ENCODE results near the gene GRPEL2.

DNA sequence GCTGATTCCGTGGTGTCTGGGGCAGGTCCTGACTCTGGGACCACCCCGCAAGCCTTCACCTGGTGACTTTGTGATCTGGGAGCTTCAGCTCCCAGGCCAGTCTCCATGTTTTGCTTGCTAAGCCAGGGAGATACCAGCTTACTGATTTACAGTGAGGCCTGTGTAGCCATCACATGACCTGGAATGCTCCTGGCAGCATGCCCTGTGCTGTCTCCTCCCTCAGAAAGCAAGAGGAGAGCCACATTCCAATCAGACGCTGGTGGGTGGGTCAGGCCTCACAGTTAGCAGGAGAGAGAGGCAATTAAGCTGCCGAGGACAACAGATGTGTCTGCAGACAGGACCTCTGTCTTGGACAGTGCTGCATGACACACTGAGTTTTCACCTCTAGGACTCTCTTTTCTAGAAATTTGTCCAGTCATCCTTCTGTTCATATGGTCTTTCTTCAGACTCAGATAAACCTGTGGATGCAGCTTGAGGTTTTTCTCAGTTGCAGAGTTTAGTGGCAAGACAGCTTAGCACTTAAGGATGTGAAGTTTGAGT is 24.4 kb upstream of the GRPEL2 start:
- no peak for TF ChIP-seq POLR2A (IDR thresholded peaks at IDR 0.05)
- TF ChIP-seq, protein P1, sequence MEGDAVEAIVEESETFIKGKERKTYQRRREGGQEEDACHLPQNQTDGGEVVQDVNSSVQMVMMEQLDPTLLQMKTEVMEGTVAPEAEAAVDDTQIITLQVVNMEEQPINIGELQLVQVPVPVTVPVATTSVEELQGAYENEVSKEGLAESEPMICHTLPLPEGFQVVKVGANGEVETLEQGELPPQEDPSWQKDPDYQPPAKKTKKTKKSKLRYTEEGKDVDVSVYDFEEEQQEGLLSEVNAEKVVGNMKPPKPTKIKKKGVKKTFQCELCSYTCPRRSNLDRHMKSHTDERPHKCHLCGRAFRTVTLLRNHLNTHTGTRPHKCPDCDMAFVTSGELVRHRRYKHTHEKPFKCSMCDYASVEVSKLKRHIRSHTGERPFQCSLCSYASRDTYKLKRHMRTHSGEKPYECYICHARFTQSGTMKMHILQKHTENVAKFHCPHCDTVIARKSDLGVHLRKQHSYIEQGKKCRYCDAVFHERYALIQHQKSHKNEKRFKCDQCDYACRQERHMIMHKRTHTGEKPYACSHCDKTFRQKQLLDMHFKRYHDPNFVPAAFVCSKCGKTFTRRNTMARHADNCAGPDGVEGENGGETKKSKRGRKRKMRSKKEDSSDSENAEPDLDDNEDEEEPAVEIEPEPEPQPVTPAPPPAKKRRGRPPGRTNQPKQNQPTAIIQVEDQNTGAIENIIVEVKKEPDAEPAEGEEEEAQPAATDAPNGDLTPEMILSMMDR (IDR thresholded peaks at IDR 0.05 in 8 of 11, conservative IDR thresholded peaks at IDR 0.05 in 3 of 11): no peak

All from spleen (tissue), 7 donors.